Testis (tissue), 5 donors: ENCODE data around the gene PIK3CB. TPM values are rescaled to one million over a fixed set of nuclear protein-coding genes. Genes with fewer than 3 reads are reported as not detected.

Experiments used
- DNase-seq: peaks from one replicate; pipeline ENCODE4 v3.0.0-alpha.2; 2019
- H3K27ac ChIP-seq, 2 donors: fragments of 200-600 bp; sonication (generic); one replicate each; pipeline ENCODE4 v1.5.1; 2019
- H3K27me3 ChIP-seq: fragments of 200-600 bp; sonication (generic); one replicate; pipeline ENCODE4 v1.5.1; 2019
- H3K36me3 ChIP-seq: fragments of 200-600 bp; sonication (generic); one replicate; pipeline ENCODE4 v1.5.1; 2017; ENCODE audit warnings: low read depth; ENCODE audit errors: missing control alignments
- H3K4me1 ChIP-seq: fragments of 200-600 bp; sonication (generic); one replicate; pipeline ENCODE4 v1.5.1; 2019
- H3K4me3 ChIP-seq, 2 donors: fragments of 200-600 bp; sonication (generic); one replicate each; pipeline ENCODE4 v1.5.1; 2017 to 2019
- H3K9me3 ChIP-seq: fragments of 200-600 bp; sonication (generic); one replicate; pipeline ENCODE4 v1.5.1; 2017
- POLR2A ChIP-seq: fragments of 450-650 bp; IDR thresholded peaks from one replicate; pipeline ENCODE4 v1.6.1; 2017; ENCODE audit warnings: antibody characterized with exemption, mild to moderate bottlenecking, moderate library complexity
- WGBS, 2 donors: methylation state at CpG; one replicate each; pipeline ENCODE4 v1.1.5; 2018; 5-methylcytosine and 5-hydroxymethylcytosine counted together
- intact Hi-C: fragments of 100-400 bp; cut with DNase I; formaldehyde crosslinking; loops from one replicate; pipeline ENCODE4 v1.15.1; 2023; ENCODE audit warnings: low total_unique reads
- long read RNA-seq, 2 donors: transcript quantifications; one replicate each; lab custom pipeline, GENCODE V29; 2026
- polyA plus RNA-seq: library from polyadenylated mRNA; stranded (reverse); fragments of 350-450 nt; fragmentation: Illumina TruSeq; extraction: RNeasy Lipid Tissue Mini Kit (QIAGEN cat#74804); gene quantifications from one replicate; pipeline ENCODE4 v1.2.3, GENCODE V29; 2014; ENCODE audit warnings: low read depth, low replicate concordance; ENCODE audit not compliant: insufficient read depth
- total RNA-seq, 2 donors: library from RNA; depleted of rRNA; stranded (reverse); fragments of >200 nt; gene quantifications; one replicate each; pipeline ENCODE4 v1.2.3, GENCODE V29; 2016
- TF ChIP-seq, protein P1 (sequence below), 3 experiments: fragments of 450-650 bp in 2 of 3; fragments of 200-600 bp in 1 of 3; sonication (generic) in 1 of 3; IDR thresholded peaks; one replicate each; pipeline ENCODE4 v1.5.1; 2016 to 2019; ENCODE audit warnings: antibody characterized with exemption in 3 of 3, mild to moderate bottlenecking in 2 of 3, moderate library complexity in 1 of 3

The PIK3CB gene
- 10 to 100 TPM; 25.9 to 27.7 TPM for total RNA-seq
- 14.3 TPM for polyA plus RNA-seq
- long read RNA-seq, donor 1, result 0 reads
- long read RNA-seq, donor 2, result 0 reads

DNA sequence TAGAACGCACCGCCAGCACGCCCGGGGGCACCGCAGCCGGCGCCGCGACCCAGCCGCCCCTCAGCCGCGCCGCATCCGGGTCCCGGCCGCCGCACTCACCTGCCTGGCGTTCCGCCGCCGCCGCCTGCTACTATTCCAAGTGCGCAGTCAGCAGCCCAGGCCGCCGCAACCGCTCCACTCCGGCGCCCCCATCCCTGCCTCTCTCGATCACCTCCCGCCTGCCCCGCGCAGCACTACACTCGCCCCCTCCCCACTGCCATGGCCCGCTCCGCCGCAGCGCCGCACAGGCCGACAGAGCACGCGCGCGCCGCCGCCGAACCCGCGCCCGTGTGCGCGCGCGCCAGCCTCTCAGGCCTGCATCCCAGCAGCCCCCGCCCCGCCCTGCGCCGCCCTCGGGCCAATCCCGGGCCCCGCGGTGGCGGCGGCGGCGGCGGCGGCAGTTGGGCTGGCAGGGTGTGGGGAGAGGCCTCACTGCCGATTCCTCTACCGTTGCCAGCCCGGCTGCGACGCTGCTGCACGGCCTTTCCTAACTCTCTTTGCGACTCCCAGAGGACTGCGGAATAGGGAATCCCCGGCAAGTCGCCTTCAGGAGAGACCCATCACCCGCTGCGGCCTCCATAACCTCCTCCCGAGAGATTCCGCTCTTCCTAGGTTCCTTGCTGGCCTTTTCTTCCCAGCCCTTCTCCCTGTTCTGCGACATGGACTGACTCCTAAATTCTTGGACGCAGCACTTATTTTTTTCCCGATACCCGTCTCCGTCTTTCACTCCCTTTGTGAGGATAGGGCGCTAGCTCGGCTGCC is at the start of gene PIK3CB:
Gene PIK3CB (minus strand): TSS at position 333 of the 801 bp plus-strand sequence. CDS start 75,585 bp downstream, outside the sequence.
- no peak for TF ChIP-seq POLR2A
- TF ChIP-seq, protein P1, sequence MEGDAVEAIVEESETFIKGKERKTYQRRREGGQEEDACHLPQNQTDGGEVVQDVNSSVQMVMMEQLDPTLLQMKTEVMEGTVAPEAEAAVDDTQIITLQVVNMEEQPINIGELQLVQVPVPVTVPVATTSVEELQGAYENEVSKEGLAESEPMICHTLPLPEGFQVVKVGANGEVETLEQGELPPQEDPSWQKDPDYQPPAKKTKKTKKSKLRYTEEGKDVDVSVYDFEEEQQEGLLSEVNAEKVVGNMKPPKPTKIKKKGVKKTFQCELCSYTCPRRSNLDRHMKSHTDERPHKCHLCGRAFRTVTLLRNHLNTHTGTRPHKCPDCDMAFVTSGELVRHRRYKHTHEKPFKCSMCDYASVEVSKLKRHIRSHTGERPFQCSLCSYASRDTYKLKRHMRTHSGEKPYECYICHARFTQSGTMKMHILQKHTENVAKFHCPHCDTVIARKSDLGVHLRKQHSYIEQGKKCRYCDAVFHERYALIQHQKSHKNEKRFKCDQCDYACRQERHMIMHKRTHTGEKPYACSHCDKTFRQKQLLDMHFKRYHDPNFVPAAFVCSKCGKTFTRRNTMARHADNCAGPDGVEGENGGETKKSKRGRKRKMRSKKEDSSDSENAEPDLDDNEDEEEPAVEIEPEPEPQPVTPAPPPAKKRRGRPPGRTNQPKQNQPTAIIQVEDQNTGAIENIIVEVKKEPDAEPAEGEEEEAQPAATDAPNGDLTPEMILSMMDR (IDR thresholded peaks at IDR 0.05), result no peak
- H3K9me3 ChIP-seq, result no peaks in the 10 kb centered on the region
- H3K27ac ChIP-seq, result peak within 1 kb of the TSS; percentile 92 to 94
- 0 to 1% methylated on average over 36 to 81 of the region's 88 CpGs for WGBS, 2 donors
- no peaks in the 10 kb centered on the region for H3K36me3 ChIP-seq
- H3K4me3 ChIP-seq, result peak within 1 kb of the TSS; percentile 85 to 95
- DNase-seq, result peak; percentile 89
- H3K27me3 ChIP-seq, result no peaks in the 10 kb centered on the region
- peaks cover 5% of the 10 kb centered on the region for H3K4me1 ChIP-seq
- intact Hi-C loops, result no loop called here

DNA sequence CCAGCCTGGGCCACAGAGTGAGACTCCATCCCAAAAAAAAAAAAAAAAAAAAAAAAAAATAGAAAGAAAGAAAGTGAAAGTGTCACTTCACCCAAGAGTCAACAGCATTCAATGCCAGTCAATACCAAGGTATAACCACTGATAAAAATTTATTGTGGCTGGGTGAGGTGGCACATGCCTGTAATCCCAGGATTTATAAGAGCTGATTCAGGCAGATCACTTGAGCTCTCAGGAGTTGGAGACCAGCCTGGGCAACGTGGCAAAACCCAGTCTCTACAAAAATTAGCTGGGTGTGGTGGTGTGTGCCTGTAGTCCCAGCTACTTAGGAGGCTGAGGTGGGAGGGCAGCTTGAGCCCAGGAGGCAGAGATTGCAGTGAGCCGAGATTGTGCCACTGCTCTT is 46.5 kb upstream of the PIK3CB start:
- Histone ChIP-seq H3K36me3 (no peaks in the 10 kb centered on the region), H3K4me1 (no peaks in the 10 kb centered on the region), H3K9me3 (no peaks in the 10 kb centered on the region), H3K4me3 (no peak overlapping the region), H3K27ac (no peak overlapping the region), H3K27me3 (no peaks in the 10 kb centered on the region)
- 83 to 84% methylated on average over 2 of the region's 2 CpGs for WGBS, 2 donors
- TF ChIP-seq, protein P1 (IDR thresholded peaks at IDR 0.05), result no peak
- TF ChIP-seq POLR2A, result no peak
- DNase-seq, result no peak
- intact Hi-C loops, result no loop called here

DNA sequence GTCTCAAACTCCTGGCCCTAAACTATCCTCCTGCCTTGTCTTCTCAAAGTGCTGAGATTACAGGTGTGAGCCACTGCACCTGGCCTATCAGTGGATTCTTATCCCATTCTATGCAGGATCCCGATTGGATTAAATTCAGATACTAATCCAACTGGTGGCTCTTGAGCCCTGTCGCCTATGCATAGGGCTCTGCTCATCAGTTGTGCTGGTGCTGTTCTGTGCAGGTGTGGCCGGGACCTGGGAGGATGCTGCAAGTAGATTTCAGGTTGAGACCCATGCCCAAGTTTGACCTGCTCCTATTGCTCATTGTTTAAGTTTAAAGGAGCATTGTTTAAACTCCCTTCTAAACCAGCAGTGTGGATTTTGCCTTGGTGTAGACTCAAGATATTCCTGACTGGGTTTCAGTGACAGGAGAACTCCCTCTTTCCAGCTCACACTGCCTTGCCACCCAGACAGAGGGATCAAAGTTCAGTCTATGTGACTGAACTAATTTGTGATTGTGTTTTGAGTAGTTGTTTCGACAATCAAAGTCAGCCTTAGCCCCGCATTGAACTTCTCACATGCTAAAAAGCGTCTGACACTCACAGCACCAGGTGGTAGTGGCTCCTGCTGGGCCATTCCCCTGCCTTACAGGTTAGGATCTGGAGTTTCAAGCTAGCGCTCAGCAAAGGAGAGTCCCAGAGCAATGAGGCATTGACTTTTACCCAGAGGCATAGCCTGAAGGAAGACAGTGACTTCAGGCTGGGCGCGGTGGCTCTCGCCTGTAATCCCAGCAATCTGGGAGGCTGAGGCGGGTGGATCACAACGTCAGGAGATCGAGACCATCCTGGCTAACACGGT is 45.0 kb upstream of the PIK3CB start:
- TF ChIP-seq, protein P1 (IDR thresholded peaks at IDR 0.05), result no peak
- no peak for TF ChIP-seq POLR2A
- WGBS, 2 donors, result 81 to 83% methylated on average over 14 of the region's 14 CpGs
- no peak overlapping the region for H3K4me3 ChIP-seq

DNA sequence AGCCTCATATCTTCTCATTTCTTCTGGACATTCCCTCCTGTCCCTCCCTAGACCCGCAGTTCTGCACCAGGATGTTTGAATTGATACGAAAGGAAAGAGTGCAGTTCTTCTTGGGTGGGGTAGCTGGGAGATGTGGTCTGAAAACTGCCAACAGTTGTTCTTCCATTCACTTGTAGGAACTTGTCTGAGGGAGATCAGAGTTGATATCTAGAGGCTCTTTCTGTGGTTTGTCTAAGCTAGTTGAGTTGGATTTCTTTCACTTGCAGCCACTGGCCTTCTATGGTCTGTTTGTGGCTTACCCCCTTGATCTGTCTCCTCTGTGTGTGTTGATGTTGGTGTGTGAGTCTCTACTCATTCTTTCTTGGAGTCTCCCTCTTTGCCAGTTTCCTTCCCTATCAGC is 42.5 kb upstream of the PIK3CB start:
- DNase-seq, result no peak
- TF ChIP-seq, protein P1 (IDR thresholded peaks at IDR 0.05), result no peak
- no peak for TF ChIP-seq POLR2A
- Histone ChIP-seq H3K4me1 (no peaks in the 10 kb centered on the region), H3K36me3 (no peaks in the 10 kb centered on the region), H3K27ac (no peak overlapping the region), H3K27me3 (no peaks in the 10 kb centered on the region), H3K4me3 (no peak overlapping the region), H3K9me3 (no peaks in the 10 kb centered on the region)
- WGBS, 2 donors, result 70 to 73% methylated on average over 2 of the region's 2 CpGs
- intact Hi-C loops, result no loop called here

More for the DNA sequence above, 45.0 kb upstream of the PIK3CB start:
- intact Hi-C loops, result no loop called here
- Histone ChIP-seq H3K4me1 (no peaks in the 10 kb centered on the region), H3K36me3 (no peaks in the 10 kb centered on the region), H3K9me3 (no peaks in the 10 kb centered on the region), H3K27ac (no peak overlapping the region), H3K27me3 (no peaks in the 10 kb centered on the region)
- no peak for DNase-seq
